H1 (cell line): ENCODE data around the gene UBE2E2. TPM values are rescaled to one million over a fixed set of nuclear protein-coding genes. Genes with fewer than 3 reads are reported as not detected.

Source experiments
- CTCF ChIA-PET: fragments of 300-600 bp; sonication (Branson Sonifier 250); formaldehyde crosslinking; loops from one replicate; lab custom pipeline; 2021; ENCODE audit not compliant: partially characterized antibody; lab: Charles Lee
- POLR2A ChIA-PET: fragments of 300-600 bp; sonication (Branson Sonifier 250); formaldehyde crosslinking; loops from one replicate; lab custom pipeline; 2021; ENCODE audit warnings: inconsistent platforms; ENCODE audit not compliant: partially characterized antibody; lab: Charles Lee
- DNase-seq, 2 experiments: peaks; one replicate each; pipeline versions ENCODE4 v3.0.0 to v3.0.0-alpha.2; 2010 to 2022; ENCODE audit warnings: low spot score in 2 of 2, low read depth in 1 of 2, mixed read lengths in 1 of 2
- FAIRE-seq: peaks from 2 replicates; lab custom pipeline; 2011; peaks lifted over from hg19 to GRCh38; lab: Jason Lieb, UNC
- H2AFZ ChIP-seq: 2 replicates; pipeline ENCODE4 v1.8.1; 2012; ENCODE audit warnings: low read length, inconsistent platforms
- H2AK5ac ChIP-seq: 2 replicates; pipeline ENCODE4 v1.6.1; 2013; ENCODE audit warnings: low read depth, low read length
- H2BK120ac ChIP-seq: replicated peaks from 2 replicates; pipeline ENCODE3; 2013; ENCODE audit warnings: low read depth, low read length, inconsistent platforms
- H2BK12ac ChIP-seq: 2 replicates; pipeline ENCODE4 v1.6.1; 2013; ENCODE audit warnings: low read depth, low read length
- H2BK15ac ChIP-seq: 2 replicates; pipeline ENCODE4 v1.6.1; 2013; ENCODE audit warnings: low read length
- H2BK20ac ChIP-seq: 2 replicates; pipeline ENCODE4 v1.6.1; 2013; ENCODE audit warnings: low read length
- H2BK5ac ChIP-seq: 2 replicates; pipeline ENCODE4 v1.6.1; 2013; ENCODE audit warnings: low read depth, low read length
- H3K14ac ChIP-seq: 2 replicates; pipeline ENCODE4 v1.6.1; 2013; ENCODE audit warnings: inconsistent platforms; ENCODE audit not compliant: insufficient read length
- H3K18ac ChIP-seq: 2 replicates; pipeline ENCODE4 v1.6.1; 2013; ENCODE audit warnings: low read length; ENCODE audit errors: extremely low read depth
- H3K23ac ChIP-seq: 2 replicates; pipeline ENCODE4 v1.6.1; 2013; ENCODE audit warnings: inconsistent platforms; ENCODE audit not compliant: insufficient read length
- H3K23me2 ChIP-seq: 2 replicates; pipeline ENCODE4 v1.6.1; 2013; ENCODE audit warnings: low read depth, low read length
- H3K27ac ChIP-seq: 2 replicates; pipeline ENCODE4 v1.6.1; 2011; ENCODE audit warnings: low read depth, low read length, inconsistent platforms
- H3K27me3 ChIP-seq, 4 experiments: replicated peaks in 1 of 4; 1 replicate in 1 of 4; 2 replicates in 3 of 4; pipeline versions ENCODE4 v1.6.1 to v1.8.1; 2011 to 2013; ENCODE audit warnings: low read length in 3 of 4, mild to moderate bottlenecking in 3 of 4, inconsistent platforms in 2 of 4, mixed read lengths in 2 of 4, moderate library complexity in 1 of 4; ENCODE audit not compliant: control insufficient read depth in 3 of 4, insufficient read depth in 3 of 4; ENCODE audit errors: extremely low read depth in 1 of 4
- H3K36me3 ChIP-seq, 4 experiments: 2 replicates each; pipeline versions ENCODE4 v1.6.1 to v1.8.1; 2011 to 2013; ENCODE audit warnings: mild to moderate bottlenecking in 4 of 4, low read length in 3 of 4, moderate library complexity in 2 of 4, control low read depth in 1 of 4, inconsistent platforms in 1 of 4; ENCODE audit not compliant: insufficient read depth in 4 of 4, control insufficient read depth in 2 of 4
- H3K4ac ChIP-seq: replicated peaks from 2 replicates; pipeline ENCODE3; 2013; ENCODE audit warnings: low read length, low read depth, mixed read lengths, inconsistent platforms; ENCODE audit not compliant: insufficient read length
- H3K4me1 ChIP-seq, 4 experiments: replicated peaks in 1 of 4; 1 replicate in 1 of 4; 2 replicates in 3 of 4; pipeline versions ENCODE4 v1.6.1 to v1.8.1; 2011 to 2013; ENCODE audit warnings: low read length in 3 of 4, inconsistent platforms in 2 of 4, mixed read lengths in 1 of 4; ENCODE audit not compliant: insufficient read depth in 4 of 4, control insufficient read depth in 3 of 4
- H3K4me2 ChIP-seq, 2 experiments: 2 replicates each; pipeline versions ENCODE4 v1.6.1 to v1.8.1; 2011 to 2013; ENCODE audit warnings: low read depth in 2 of 2, low read length in 2 of 2, control low read depth in 1 of 2, inconsistent platforms in 1 of 2, mild to moderate bottlenecking in 1 of 2; ENCODE audit not compliant: insufficient read depth in 1 of 2
- H3K4me3 ChIP-seq, 4 experiments: fragments of 200-600, 300-600 bp in 1 of 4; sonication (generic), shearing (Covaris generic), sonication (Bioruptor Twin) in 1 of 4; 2 replicates each; pipeline versions ENCODE4 v1.5.1 to v1.8.1; 2011 to 2016; ENCODE audit warnings: low read length in 4 of 4, low read depth in 3 of 4, control low read depth in 2 of 4, inconsistent platforms in 2 of 4, mild to moderate bottlenecking in 2 of 4, mixed read lengths in 1 of 4, moderate library complexity in 1 of 4; ENCODE audit not compliant: insufficient read depth in 2 of 4; ENCODE audit errors: extremely low read depth in 1 of 4
- H3K56ac ChIP-seq: replicated peaks from 2 replicates; pipeline ENCODE3; 2013; ENCODE audit warnings: low read depth, mild to moderate bottlenecking, mixed read lengths, low read length, inconsistent platforms; ENCODE audit not compliant: insufficient read length
- H3K79me1 ChIP-seq: 2 replicates; pipeline ENCODE4 v1.6.1; 2013; ENCODE audit warnings: low read depth, low read length, control low read depth
- H3K79me2 ChIP-seq, 2 experiments: 2 replicates each; pipeline versions ENCODE4 v1.6.1 to v1.8.1; 2012 to 2013; ENCODE audit warnings: low read length in 2 of 2, mild to moderate bottlenecking in 2 of 2, inconsistent platforms in 1 of 2; ENCODE audit not compliant: insufficient read depth in 2 of 2, control insufficient read depth in 1 of 2
- H3K9ac ChIP-seq, 4 experiments: replicated peaks in 1 of 4; 1 replicate in 1 of 4; 2 replicates in 3 of 4; pipeline versions ENCODE4 v1.6.1 to v1.8.1; 2011 to 2013; ENCODE audit warnings: low read depth in 3 of 4, low read length in 3 of 4, control low read depth in 2 of 4, mild to moderate bottlenecking in 2 of 4, moderate library complexity in 2 of 4, inconsistent platforms in 1 of 4; ENCODE audit errors: extremely low read depth in 1 of 4
- H3K9me3 ChIP-seq, 2 experiments: 2 replicates each; pipeline versions ENCODE4 v1.6.1 to v1.8.1; 2012 to 2013; ENCODE audit warnings: mild to moderate bottlenecking in 2 of 2, moderate library complexity in 2 of 2, control low read depth in 1 of 2, inconsistent platforms in 1 of 2, low read depth in 1 of 2, low read length in 1 of 2, mixed read lengths in 1 of 2; ENCODE audit not compliant: insufficient read depth in 2 of 2
- H4K20me1 ChIP-seq, 2 experiments: replicated peaks in 1 of 2; 2 replicates each; pipeline versions ENCODE3 to v1.8.1; 2011 to 2013; ENCODE audit warnings: inconsistent platforms in 2 of 2, low read length in 2 of 2, mild to moderate bottlenecking in 1 of 2; ENCODE audit not compliant: insufficient read depth in 2 of 2, control insufficient read depth in 1 of 2
- H4K5ac ChIP-seq: 2 replicates; pipeline ENCODE4 v1.6.1; 2013; ENCODE audit warnings: low read length, low read depth, mixed read lengths, inconsistent platforms; ENCODE audit not compliant: insufficient read length
- H4K8ac ChIP-seq: 2 replicates; pipeline ENCODE4 v1.8.0; 2013; ENCODE audit warnings: mild to moderate bottlenecking, moderate library complexity, low read length, inconsistent platforms; ENCODE audit not compliant: insufficient read depth; ENCODE audit errors: extremely low read depth
- H4K91ac ChIP-seq: replicated peaks from 2 replicates; pipeline ENCODE3; 2013; ENCODE audit warnings: low read length, mixed read lengths, inconsistent platforms; ENCODE audit not compliant: insufficient read length
- KDM5A ChIP-seq: fragments of 200-600 bp; IDR thresholded peaks from 2 replicates; pipeline ENCODE4 v1.7.1; 2012; ENCODE audit warnings: mild to moderate bottlenecking, low read length, inconsistent platforms, mixed read lengths
- MAX ChIP-seq: IDR thresholded peaks from 2 replicates; pipeline ENCODE4 v1.6.1; 2012; ENCODE audit warnings: inconsistent platforms
- PHF8 ChIP-seq: fragments of 200-600 bp; sonication (generic); conservative IDR thresholded peaks from 2 replicates; pipeline ENCODE4 v1.7.1; 2012; ENCODE audit warnings: low read depth, mild to moderate bottlenecking, inconsistent platforms, low read length, moderate library complexity
- TEAD4 ChIP-seq: IDR thresholded peaks from 2 replicates; pipeline ENCODE4 v1.6.1; 2012; ENCODE audit warnings: low read depth, low read length, inconsistent platforms, mixed read lengths
- WGBS, 2 experiments: shearing (Covaris generic) in 1 of 2; methylation state at CpG; one replicate each; pipeline versions ENCODE4 v1.1.6 to v1.1.7; 2013 to 2015; ENCODE audit warnings: low lambda C conversion rate in 2 of 2, mixed read lengths in 2 of 2, inconsistent platforms in 1 of 2, low coverage in 1 of 2, missing lambda C conversion rate in 1 of 2; ENCODE audit not compliant: insufficient replicate concordance in 2 of 2, insufficient coverage in 1 of 2, insufficient read length in 1 of 2; ENCODE audit errors: extremely low coverage in 1 of 2, missing lambda C conversion rate in 1 of 2; 5-methylcytosine and 5-hydroxymethylcytosine counted together
- polyA plus RNA-seq, 7 experiments: library from polyadenylated mRNA; depleted of rRNA in 3 of 7; stranded (reverse) in 5 of 7; unstranded in 2 of 7; fragments of >200 nt in 5 of 7; fragments of 200-250 nt in 2 of 7; gene quantifications; 1 replicate in 5 of 7; 2 replicates in 1 of 7; 4 replicates in 1 of 7; pipeline versions ENCODE4 v1.2.1 to v1.2.3, GENCODE V29; 2011 to 2013; ENCODE audit warnings: missing spikeins in 2 of 7, mixed read lengths in 2 of 7
- total RNA-seq: library from RNA; stranded (reverse); fragmentation: NEBNext Ultra II Directional; extraction: Animal tissue kit (Norgen Biotek cat#: 25700); gene quantifications from 2 replicates; pipeline ENCODE4 v1.2.1, GENCODE V29; 2021

UBE2E2 gene
- total and polyA plus RNA-seq, 2 of the 8 experiments (the other 6 are each of a cell fraction or from before 2014, with no cell fraction given) = 57.6 to 70.6 TPM

GRCh38 chr3:23182996-23183513 is 20.1 kb upstream of the UBE2E2 start:
- H2BK15ac ChIP-seq = no peak overlapping the region
- H3K23me2 ChIP-seq = no peaks in the 10 kb centered on the region; the same call in 1 of the 2 replicates
- DNase-seq (no peak), FAIRE-seq (no peak)
- H3K4me1 ChIP-seq = peaks cover 0 to 4% (median 0%) of the 10 kb centered on the region in 4 experiments; a peak in 1 of 7 replicates
- no peak overlapping the region for H3K18ac ChIP-seq
- no peak overlapping the region for H4K8ac ChIP-seq
- no peak overlapping the region for H2BK20ac ChIP-seq
- H2AK5ac ChIP-seq = no peak overlapping the region
- H4K91ac ChIP-seq = no peak overlapping the region
- CTCF ChIA-PET = interaction anchor here (1.2 to 1.5 kb wide), 3 partner anchors 10 to 486 kb away, joined by 3 read pairs; no protein-coding TSS in a partner anchor
- 78% methylated on average over 3 of the region's 3 CpGs; no CpG with 5 or more reads in 1 of the 2 experiments for WGBS, 2 experiments
- no peak overlapping the region for H2BK12ac ChIP-seq
- H3K9ac ChIP-seq = no peak overlapping the region
- H4K5ac ChIP-seq = no peak overlapping the region
- H3K23ac ChIP-seq = no peak overlapping the region
- H3K4me2 ChIP-seq = no peak overlapping the region
- H4K20me1 ChIP-seq = no peaks in the 10 kb centered on the region
- no peak overlapping the region for H3K14ac ChIP-seq
- no peaks in the 10 kb centered on the region for H3K9me3 ChIP-seq
- no peaks in the 10 kb centered on the region for H3K36me3 ChIP-seq
- H2BK120ac ChIP-seq = no peak overlapping the region
- no peaks in the 10 kb centered on the region for H3K79me1 ChIP-seq
- POLR2A ChIA-PET = no interaction called here
- H2BK5ac ChIP-seq = no peak overlapping the region
- H3K27me3 ChIP-seq = no peaks in the 10 kb centered on the region
- no peaks in the 10 kb centered on the region for H3K79me2 ChIP-seq
- no peak overlapping the region for H3K4ac ChIP-seq
- no peak overlapping the region for H3K27ac ChIP-seq
- H3K56ac ChIP-seq = no peak overlapping the region
- no peak overlapping the region for H3K4me3 ChIP-seq
- H2AFZ ChIP-seq = no peak overlapping the region
- TF ChIP-seq PHF8 = no peak
- TF ChIP-seq KDM5A = no peak
- no peak for TF ChIP-seq MAX
- no peak for TF ChIP-seq TEAD4
